Brain microvascular endothelial cell (primary cell): Measurements from ENCODE around the gene MFRP.
A peak's percentile ranks its signal among the peaks of the same experiment; 100 is the strongest.

ENCODE experiments used
- DNase-seq: peaks from one replicate; pipeline ENCODE4 v3.0.0-alpha.2; 2020
- H3K27ac ChIP-seq: fragments of 250-450 bp; sonication (Bioruptor Pico); 2 replicates; pipeline ENCODE4 v1.5.1; 2020; ENCODE audit warnings: mild to moderate bottlenecking, moderate library complexity
- H3K27me3 ChIP-seq: fragments of 250-450 bp; sonication (Bioruptor Pico); replicated peaks from 2 replicates; pipeline ENCODE4 v1.5.1; 2020; ENCODE audit warnings: mild to moderate bottlenecking
- H3K36me3 ChIP-seq: fragments of 250-450 bp; sonication (Bioruptor Pico); replicated peaks from 2 replicates; pipeline ENCODE4 v1.5.1; 2020; ENCODE audit warnings: mild to moderate bottlenecking
- H3K4me3 ChIP-seq: 2 replicates; pipeline ENCODE4 v1.5.1; 2011; ENCODE audit warnings: low read depth, mild to moderate bottlenecking, control low read depth, low read length, moderate library complexity
- in situ Hi-C: cut with HindIII; loops from 2 replicates; pipeline ENCODE4 v1.10.0; 2017; ENCODE audit warnings: low sequenced_read_pairs, low pct_ligation_motif_present
- TF ChIP-seq, protein P1 (sequence below): IDR thresholded peaks from 2 replicates; pipeline ENCODE4 v1.5.1; 2011; ENCODE audit warnings: low read depth, mild to moderate bottlenecking, moderate library complexity, low read length, control low read depth, inconsistent platforms; ENCODE audit errors: missing control alignments

Gene MFRP

DNA sequence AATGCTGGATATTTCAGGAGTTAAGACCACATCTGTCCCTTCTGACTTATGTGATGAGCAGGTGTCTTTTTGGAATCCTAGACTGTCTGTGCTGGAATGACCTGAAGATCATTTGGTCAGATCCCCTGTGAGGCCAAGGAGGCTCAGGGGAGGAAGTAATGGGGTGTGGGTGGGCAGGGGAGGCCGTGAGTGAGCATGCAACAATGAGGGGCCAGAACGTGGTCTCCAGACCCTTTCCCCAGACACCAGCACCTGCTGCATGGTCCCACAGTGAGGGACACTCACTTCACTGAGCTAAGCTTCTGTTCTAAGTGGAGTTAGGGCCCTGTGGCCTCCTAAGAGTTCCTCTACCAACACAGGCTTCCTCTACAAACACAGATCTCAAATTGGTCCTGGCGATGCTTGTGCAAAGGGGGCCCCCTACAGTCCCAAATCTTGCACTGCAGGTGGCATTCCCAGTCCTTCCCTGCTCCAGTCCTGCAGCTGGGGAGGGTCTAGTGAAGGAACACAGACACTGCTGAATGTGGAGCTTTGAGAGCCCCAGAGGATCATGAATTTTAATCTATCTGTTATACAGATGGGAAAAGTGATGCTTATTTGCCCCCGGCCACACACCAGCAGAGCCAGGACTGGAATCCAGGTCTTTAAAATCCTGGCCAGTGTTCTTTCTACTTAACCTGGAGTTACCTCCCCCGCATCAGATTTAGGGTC, 27.6 kb upstream of the MFRP start:
- TF ChIP-seq, protein P1, sequence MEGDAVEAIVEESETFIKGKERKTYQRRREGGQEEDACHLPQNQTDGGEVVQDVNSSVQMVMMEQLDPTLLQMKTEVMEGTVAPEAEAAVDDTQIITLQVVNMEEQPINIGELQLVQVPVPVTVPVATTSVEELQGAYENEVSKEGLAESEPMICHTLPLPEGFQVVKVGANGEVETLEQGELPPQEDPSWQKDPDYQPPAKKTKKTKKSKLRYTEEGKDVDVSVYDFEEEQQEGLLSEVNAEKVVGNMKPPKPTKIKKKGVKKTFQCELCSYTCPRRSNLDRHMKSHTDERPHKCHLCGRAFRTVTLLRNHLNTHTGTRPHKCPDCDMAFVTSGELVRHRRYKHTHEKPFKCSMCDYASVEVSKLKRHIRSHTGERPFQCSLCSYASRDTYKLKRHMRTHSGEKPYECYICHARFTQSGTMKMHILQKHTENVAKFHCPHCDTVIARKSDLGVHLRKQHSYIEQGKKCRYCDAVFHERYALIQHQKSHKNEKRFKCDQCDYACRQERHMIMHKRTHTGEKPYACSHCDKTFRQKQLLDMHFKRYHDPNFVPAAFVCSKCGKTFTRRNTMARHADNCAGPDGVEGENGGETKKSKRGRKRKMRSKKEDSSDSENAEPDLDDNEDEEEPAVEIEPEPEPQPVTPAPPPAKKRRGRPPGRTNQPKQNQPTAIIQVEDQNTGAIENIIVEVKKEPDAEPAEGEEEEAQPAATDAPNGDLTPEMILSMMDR: peak; percentile 95
- Histone ChIP-seq H3K36me3 (no peaks in the 10 kb centered on the region), H3K27ac (no peak overlapping the region), H3K27me3 (no peaks in the 10 kb centered on the region), H3K4me3 (no peak overlapping the region)
- in situ Hi-C loops: no loop called here
- DNase-seq: peak; percentile 75

DNA sequence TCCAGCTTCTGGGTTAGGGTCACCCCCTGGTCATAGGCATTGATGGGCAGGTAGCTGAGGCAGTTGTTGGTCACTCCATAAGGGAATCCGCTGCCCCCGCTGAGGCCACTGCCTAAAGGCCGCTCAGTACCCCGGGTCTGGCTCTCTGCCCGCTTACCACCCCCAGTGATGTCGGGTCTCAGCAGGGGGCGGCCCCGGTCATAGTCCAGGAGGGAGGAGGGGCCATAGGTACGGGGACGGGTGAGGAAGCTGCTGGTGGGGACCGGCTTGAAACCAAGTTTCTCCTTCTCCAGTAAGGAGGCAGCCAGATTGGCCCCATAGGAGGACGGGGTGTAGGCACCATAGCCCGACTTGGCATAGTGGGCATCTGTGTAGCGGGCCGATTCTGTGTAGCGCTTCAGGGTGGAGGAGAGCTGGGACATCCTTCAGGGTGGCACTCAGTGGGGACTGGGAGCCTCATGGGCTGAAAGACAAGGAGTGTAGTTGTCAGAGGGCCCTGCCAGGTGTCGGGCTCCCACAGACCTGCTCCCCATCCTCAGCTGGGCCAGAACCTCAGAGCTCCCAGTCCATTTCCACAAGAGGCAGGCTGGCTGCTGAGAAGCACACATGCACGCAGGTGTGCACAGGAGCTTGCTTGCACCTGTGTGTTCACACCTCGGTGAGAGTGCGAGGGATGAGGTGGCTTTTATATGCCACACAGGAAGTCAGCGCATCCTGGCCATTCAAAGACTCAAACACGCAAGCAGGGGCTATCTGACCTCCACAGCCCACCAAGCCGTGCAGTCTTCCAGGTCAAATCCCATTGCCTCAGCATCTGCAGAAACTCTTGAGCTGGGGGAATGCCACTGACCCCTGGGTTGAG, 26.8 kb upstream of the MFRP start:
- no peak overlapping the region for H3K4me3 ChIP-seq
- H3K27me3 ChIP-seq: peaks cover 4% of the 10 kb centered on the region
- H3K27ac ChIP-seq: no peak overlapping the region
- H3K36me3 ChIP-seq: no peaks in the 10 kb centered on the region
- DNase-seq: no peak
- in situ Hi-C loops: no loop called here
- TF ChIP-seq, protein P1: no peak

DNA sequence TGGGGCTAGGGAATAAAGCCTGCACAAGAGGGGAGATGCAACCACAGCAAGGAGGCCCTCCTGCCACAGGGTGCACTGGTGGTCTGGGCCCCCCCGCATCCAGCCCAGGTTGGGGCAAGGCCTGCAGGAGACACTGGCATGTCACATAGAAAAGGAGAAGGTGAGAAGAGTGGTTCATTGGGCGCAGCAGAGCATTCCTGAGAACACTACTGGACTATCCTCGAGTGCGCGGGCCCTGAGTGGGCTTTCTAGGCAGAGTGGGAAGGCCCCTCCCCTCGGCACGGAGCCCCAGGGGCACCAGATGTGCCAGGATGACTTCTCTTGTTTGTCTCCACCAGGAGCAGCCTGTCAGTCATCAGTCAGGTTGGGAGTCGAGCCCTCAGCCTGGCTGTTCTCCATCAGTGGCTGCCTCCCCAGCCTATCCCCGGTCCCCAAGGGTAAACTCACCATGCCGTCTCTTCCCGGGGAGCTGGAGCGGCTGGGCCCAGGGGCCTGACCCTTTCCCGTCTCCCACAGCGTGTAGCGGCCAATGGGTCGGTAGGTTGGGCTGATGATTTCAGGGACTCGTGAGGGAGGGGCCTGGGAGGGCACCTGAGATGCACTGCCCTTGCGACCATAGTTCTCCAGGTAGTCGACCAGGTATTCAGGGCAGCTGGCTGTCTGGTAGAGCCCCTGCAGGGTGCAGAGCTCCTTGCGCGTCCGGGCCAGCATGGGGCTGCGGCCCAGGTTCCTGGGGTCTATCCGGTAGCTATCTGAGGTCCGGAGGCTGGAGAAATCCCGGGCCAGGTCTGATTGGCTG, 26.0 kb upstream of the MFRP start:
- Histone ChIP-seq H3K4me3 (no peak overlapping the region), H3K27ac (no peak overlapping the region), H3K27me3 (peaks cover 8% of the 10 kb centered on the region), H3K36me3 (no peaks in the 10 kb centered on the region)
- TF ChIP-seq, protein P1: no peak
- no peak for DNase-seq
- in situ Hi-C loops: no loop called here

DNA sequence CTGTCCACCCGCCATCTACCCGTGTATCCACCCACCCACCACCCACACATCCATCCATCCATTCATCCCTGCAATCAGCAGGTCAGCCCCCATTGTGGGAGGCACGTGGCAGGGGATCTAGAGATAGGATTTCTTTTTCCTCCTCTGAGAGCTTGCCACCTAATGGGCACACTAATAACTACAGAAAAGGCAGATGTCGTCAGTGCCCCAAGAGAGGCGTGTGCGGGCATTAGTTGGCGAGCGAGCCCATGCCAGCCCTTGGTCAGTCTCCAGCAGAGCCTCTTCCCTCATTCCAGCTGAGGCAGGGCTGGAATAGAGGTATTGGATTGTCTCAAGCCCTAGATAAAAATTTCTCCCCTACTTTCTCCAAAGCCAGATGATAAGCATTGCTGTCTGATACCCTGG, 25.3 kb upstream of the MFRP start:
- TF ChIP-seq, protein P1: peak; percentile 39
- DNase-seq: no peak
- Histone ChIP-seq H3K36me3 (no peaks in the 10 kb centered on the region), H3K27me3 (peaks cover 10% of the 10 kb centered on the region), H3K4me3 (no peak overlapping the region), H3K27ac (no peak overlapping the region)
- in situ Hi-C loops: no loop called here

DNA sequence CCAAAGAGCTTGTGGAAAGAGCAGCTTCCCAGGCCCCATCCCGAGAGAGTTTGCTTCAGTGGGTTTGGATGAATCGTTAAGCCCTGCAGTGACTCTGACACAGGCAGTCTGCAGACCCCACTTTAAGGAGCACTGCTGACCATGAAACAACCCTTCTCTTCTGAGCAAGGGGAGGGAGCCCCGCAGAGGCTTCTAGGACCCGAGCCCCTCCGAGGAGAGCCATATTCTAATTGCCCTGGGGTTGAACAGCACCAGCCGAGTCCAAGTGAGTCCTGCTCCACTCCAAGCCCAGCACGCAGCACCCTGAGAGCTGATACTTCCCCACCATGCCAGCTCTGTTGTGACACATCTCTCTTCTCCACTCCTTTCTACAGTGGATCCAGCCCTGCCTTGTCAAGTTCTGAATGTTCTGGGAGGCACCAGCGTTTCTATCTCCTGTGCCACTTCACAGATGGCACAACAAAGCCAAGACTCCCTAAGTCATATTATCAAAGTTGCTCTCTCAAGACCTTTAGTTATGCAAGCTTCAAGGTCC, 24.6 kb upstream of the MFRP start:
- DNase-seq: no peak
- H3K4me3 ChIP-seq: no peak overlapping the region
- peaks cover 13% of the 10 kb centered on the region for H3K27me3 ChIP-seq
- no peaks in the 10 kb centered on the region for H3K36me3 ChIP-seq
- H3K27ac ChIP-seq: no peak overlapping the region
- TF ChIP-seq, protein P1: no peak
- in situ Hi-C loops: no loop called here
